HG03135 (cell line): ENCODE measurements around the gene LAMTOR3.
"Not testable (repeated sequence)": the region's sequence is repeated elsewhere in the genome, so short reads cannot be mapped to it uniquely, and the experiment has no call there.

Experiments
- ATAC-seq: cut with Tn5 transposase; IDR thresholded peaks from one replicate; pipeline ENCODE4 v1.9.1; 2021; ENCODE audit warnings: mild to moderate bottlenecking, moderate library complexity; ENCODE audit not compliant: unreplicated experiment

LAMTOR3 gene

GRCh38 chr4:99832758-99833157 is 61.5 kb downstream of the LAMTOR3 start:
- ATAC-seq, result no peak

DNA sequence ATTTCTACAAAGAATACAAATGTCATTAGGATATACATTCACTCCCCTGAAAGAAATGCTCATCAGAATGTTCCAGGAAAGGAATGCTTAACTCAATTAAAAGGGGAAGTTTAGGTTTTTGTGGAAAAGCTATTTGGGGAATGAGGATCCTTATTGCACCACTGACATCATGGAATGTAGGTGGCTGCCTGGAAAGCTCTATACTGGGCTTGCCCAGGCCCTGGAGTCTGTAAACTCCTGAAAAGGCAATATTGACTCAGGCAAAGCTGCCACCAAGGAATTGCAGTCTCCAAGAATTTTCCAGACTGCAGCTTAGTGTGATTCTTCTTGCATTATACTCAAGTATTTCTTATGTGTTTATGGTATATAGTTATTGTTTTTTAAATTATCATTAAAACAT is 61.9 kb downstream of the LAMTOR3 start:
- no peak for ATAC-seq

DNA sequence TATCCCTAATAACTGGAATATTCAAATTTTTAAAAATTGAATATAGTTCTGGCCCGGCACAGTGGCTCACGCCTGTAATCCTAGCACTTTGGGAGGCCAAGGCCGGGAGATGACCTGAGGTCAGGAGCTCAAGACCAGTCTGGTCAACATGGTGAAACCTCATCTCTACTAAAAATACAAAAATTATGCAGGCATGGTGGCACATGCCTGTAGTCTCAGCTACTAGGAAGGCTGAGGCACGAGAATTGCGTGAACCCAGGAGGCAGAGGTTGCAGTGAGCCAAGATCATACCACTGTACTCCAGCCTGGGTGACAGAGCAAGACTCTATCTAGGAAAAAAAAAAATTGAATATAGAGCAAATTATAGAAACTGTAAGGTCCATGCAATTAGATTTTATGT is 64.2 kb downstream of the LAMTOR3 start:
- ATAC-seq, result not testable (repeated sequence)

DNA sequence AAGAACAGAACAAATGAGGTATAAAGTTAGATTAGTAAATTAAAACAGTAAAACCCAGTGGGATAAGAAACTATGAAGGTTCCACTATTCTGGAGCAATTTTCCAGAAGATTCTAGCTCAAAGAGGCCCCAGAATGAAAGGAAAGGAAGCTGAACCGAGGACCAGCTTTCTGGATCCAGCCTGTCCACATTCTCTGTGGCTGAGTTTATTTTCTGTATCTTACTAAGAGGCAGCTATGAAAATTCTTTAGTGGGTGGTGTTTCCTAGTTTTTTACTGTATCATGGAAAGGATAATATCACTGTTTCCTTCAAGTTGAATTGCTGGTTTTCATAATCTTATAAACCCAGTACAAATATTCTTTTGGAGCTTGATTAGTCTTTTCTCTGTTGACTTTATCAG is 65.8 kb downstream of the LAMTOR3 start:
- ATAC-seq, result no peak
